AG04450 (cell line): ENCODE results near the gene SCGB3A2. TPM values are rescaled to one million over a fixed set of nuclear protein-coding genes. Genes with fewer than 3 reads are reported as not detected.

ENCODE experiments used
- CTCF ChIA-PET: fragments of 300-600, 350-600 bp; formaldehyde crosslinking; extraction: SDS; loops from one replicate; lab custom pipeline; 2022; ENCODE audit warnings: antibody characterized with exemption, inconsistent platforms; lab: Charles Lee
- POLR2A ChIA-PET: fragments of 350-600 bp; formaldehyde crosslinking; extraction: SDS; loops from one replicate; lab custom pipeline; 2021; ENCODE audit warnings: antibody characterized with exemption, inconsistent platforms; lab: Yijun Ruan, JAX
- DNase-seq: peaks from one replicate; pipeline ENCODE4 v3.0.0-alpha.2; 2011; ENCODE audit warnings: low read depth, low spot score
- H3K27ac ChIP-seq: one replicate; pipeline ENCODE4 v1.5.1; 2012; ENCODE audit warnings: low read depth, low read length, control low read depth
- H3K27me3 ChIP-seq: one replicate; pipeline ENCODE4 v1.6.0; 2012; ENCODE audit warnings: low read length; ENCODE audit not compliant: control insufficient read depth, insufficient read depth
- H3K4me3 ChIP-seq: 2 replicates; pipeline ENCODE4 v1.5.1; 2011; ENCODE audit warnings: mild to moderate bottlenecking, low read depth, low read length, control low read depth
- H3K9me3 ChIP-seq: 2 replicates; pipeline ENCODE4 v1.5.1; 2012; ENCODE audit warnings: low read length; ENCODE audit not compliant: control insufficient read depth, insufficient read depth
- polyA plus RNA-seq: library from polyadenylated mRNA; depleted of rRNA; stranded (reverse); fragments of >200 nt; gene quantifications from 2 replicates; pipeline ENCODE4 v1.2.3, GENCODE V29; 2011
- TF ChIP-seq, protein P1 (sequence below): IDR thresholded peaks from 2 replicates; pipeline ENCODE4 v1.5.1; 2011; ENCODE audit warnings: low read depth, low read length, control low read depth, inconsistent platforms

Gene SCGB3A2
- polyA plus RNA-seq, 1 experiment: not detected

DNA sequence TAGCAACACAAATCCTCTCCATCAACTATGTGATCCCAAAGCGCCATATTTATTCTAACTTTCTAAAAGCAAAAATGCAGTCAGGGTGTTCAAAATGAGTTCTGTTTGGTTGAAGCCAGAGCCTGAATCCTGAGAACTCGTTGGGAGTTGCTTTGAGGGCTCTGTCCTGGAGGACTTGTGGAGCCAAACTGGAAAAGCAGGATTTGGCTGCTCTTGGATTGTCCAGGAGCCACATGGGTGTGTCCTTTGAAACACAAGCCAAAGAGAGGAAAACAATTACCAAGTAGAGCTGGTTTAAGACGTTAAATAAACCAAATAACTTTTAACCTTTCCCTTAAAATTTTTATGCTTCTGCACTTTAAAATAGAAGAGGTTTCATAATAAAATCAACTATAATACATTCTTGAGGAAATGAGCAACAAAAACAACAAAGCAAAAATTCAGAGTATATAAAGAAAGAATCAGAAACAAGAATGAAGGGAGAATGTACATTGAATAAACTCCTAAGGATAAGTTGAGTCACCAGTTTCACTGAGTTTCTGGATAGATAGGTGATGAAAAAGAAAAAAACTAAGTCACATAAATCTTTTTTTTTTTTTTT is 14.3 kb downstream of the SCGB3A2 start:
- H3K27me3 ChIP-seq: no peaks in the 10 kb centered on the region
- DNase-seq: no peak
- TF ChIP-seq, protein P1, sequence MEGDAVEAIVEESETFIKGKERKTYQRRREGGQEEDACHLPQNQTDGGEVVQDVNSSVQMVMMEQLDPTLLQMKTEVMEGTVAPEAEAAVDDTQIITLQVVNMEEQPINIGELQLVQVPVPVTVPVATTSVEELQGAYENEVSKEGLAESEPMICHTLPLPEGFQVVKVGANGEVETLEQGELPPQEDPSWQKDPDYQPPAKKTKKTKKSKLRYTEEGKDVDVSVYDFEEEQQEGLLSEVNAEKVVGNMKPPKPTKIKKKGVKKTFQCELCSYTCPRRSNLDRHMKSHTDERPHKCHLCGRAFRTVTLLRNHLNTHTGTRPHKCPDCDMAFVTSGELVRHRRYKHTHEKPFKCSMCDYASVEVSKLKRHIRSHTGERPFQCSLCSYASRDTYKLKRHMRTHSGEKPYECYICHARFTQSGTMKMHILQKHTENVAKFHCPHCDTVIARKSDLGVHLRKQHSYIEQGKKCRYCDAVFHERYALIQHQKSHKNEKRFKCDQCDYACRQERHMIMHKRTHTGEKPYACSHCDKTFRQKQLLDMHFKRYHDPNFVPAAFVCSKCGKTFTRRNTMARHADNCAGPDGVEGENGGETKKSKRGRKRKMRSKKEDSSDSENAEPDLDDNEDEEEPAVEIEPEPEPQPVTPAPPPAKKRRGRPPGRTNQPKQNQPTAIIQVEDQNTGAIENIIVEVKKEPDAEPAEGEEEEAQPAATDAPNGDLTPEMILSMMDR: no peak
- no peak overlapping the region for H3K27ac ChIP-seq
- CTCF ChIA-PET: interaction anchor here (0.6 kb wide), 1 partner anchor 34 kb away, joined by 3 read pairs; no protein-coding TSS in a partner anchor
- H3K4me3 ChIP-seq: no peak overlapping the region
- H3K9me3 ChIP-seq: no peaks in the 10 kb centered on the region
- POLR2A ChIA-PET: no interaction called here

DNA sequence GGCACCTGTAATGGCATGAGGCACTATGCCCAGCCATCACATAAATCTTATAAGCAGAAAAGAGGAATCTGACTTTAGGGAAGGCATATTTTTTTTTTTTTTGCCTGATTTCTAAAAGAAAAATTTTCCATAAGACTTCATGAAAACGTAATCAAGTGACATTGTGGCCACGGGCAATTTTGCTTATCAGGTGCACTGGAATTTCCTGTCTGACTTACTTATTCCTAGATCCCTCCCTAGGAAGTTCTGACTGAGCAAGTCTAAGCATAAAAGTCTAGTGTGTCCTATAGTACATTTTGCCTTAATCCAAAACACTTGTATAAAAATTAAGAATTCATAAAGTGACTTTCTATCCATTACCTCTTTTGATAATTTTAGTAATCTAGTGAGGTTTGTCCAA is 15.3 kb downstream of the SCGB3A2 start:
- H3K27me3 ChIP-seq: no peaks in the 10 kb centered on the region
- TF ChIP-seq, protein P1: no peak
- CTCF ChIA-PET: no interaction called here
- no peak overlapping the region for H3K27ac ChIP-seq
- no peak overlapping the region for H3K4me3 ChIP-seq
- no peaks in the 10 kb centered on the region for H3K9me3 ChIP-seq
- POLR2A ChIA-PET: no interaction called here
- no peak for DNase-seq

DNA sequence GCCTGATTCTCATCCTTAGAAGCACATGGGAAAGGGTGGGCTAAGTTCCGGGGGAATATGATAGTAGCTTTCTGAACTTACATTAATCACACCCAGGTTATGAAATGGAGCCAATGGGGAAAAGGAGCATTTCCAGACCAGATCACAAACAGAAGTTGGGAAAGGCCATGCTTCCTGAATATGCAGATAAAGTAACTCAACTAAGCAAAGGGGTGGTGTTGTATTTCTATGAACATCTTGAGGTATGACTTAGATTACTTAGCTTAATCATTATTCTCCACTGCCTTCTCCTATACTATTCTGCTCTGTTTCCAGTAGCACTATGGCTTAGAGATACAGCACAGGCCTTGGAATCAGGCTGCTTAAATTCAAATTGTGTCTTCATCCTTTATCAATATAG is 17.4 kb downstream of the SCGB3A2 start:
- TF ChIP-seq, protein P1: no peak
- no peak for DNase-seq
- ChIA-PET POLR2A (no interaction called here), CTCF (no interaction called here)
- no peaks in the 10 kb centered on the region for H3K9me3 ChIP-seq
- H3K27ac ChIP-seq: no peak overlapping the region
- no peak overlapping the region for H3K4me3 ChIP-seq
- no peaks in the 10 kb centered on the region for H3K27me3 ChIP-seq

DNA sequence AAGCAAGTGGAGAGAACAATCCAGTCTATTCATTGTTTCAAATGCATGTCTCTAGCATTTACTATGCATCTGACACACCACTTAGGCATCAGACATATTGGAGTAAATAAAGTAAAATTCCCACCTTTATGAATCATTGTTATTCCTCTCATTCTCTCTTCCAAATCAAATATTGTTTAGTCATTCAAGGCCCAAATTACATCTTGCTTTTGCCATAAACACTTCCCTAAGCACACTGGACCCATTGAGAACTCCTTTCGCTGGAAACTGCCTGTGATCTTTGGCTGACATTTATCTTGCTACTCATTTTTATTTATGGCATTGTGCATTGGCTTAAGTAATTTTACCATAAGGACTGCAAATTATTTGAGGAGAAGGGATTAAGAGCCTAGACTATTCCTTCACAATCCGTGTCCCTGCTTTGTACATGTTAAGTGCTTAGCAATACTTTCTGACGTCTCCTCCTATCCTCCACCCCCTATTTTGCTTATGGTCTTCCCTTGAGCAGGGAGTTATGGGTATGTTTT is 20.4 kb downstream of the SCGB3A2 start:
- Histone ChIP-seq H3K27me3 (no peaks in the 10 kb centered on the region), H3K9me3 (no peaks in the 10 kb centered on the region), H3K4me3 (no peak overlapping the region), H3K27ac (no peak overlapping the region)
- DNase-seq: no peak
- CTCF ChIA-PET: no interaction called here
- POLR2A ChIA-PET: no interaction called here
- TF ChIP-seq, protein P1: no peak

DNA sequence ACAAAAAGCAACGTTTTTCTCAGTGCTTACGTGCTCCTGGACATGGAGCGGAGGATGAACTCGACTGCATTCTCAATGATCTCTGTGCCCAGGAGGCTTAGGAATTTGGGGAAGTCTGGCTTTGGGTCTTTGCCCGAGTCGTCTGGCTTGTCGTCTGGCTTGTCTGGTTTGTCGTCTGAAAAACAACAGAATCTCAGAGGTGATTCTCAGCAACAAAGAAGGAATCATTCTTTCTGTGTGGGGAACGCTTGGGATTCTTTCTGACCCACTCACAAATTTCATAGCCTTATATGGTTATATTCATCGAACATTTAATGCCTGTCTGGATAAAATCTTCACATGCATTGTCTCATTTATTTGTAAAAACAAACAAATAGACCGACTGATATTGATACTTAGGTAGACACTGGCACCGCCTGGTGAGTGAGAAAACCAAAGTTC is 23.1 kb downstream of the SCGB3A2 start:
- Histone ChIP-seq H3K27ac (no peak overlapping the region), H3K27me3 (no peaks in the 10 kb centered on the region), H3K9me3 (no peaks in the 10 kb centered on the region), H3K4me3 (no peak overlapping the region)
- CTCF ChIA-PET: no interaction called here
- no peak for DNase-seq
- POLR2A ChIA-PET: no interaction called here
- TF ChIP-seq, protein P1: no peak
